ENCODE results near the gene NKX3-2. TPM values are rescaled to one million over a fixed set of nuclear protein-coding genes. Genes with fewer than 3 reads are reported as not detected.

NKX3-2 gene
- total and polyA plus RNA-seq, 3 experiments from 2014 or later: not detected

DNA sequence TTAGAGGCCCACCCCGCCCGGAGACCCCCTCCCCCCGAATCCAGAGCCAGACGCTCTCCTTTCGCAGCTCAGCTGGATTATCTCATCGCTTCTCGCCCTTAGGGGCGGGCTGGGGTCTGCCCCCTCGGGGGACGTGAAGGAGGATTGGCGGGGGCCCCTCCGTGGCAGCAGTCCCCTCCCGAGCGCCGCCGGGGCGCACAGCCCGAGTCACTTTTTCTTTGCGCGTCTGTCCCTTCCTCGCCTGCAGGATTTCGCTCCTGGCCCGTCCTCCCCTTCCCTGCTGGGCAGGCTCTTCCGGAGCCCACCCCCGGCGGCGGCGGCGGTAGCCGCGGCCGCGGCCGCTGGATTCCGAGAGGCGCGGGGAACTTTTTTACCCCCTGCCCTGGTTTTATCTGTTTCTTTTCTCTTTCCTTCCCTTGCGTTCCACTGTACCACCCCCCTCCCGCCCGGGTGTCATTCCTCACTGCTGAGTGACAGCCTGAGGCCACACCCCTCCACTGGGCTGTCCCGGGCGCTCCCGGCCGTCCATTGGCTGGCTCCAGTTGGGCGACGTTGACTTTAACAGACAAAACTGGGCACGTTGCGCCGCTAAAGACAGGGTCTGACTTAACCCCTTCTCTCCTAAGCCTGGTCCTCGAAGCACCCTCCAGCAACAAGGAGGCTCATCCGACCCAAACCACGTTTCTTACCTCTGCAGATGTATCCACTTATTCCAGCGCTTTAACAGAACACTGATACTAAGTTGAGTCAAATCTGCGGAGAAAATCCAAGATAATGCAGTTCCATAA is 492 bp upstream of the NKX3-2 start:
- H3K4me3 Mint-ChIP-seq: peak overlapping the region; percentile 69 to 84 (median 76)
- H3K4me1 Mint-ChIP-seq: peaks cover 37 to 63% (median 44%) of the 10 kb centered on the region in 3 donors
- peaks cover 74 to 76% of the 10 kb centered on the region in 2 donors for H3K27me3 Mint-ChIP-seq
- H3K27me3 ChIP-seq (ENCODE audit: insufficient read depth, low read length, poor library complexity, severe bottlenecking): peaks cover 78% of the 10 kb centered on the region
- CTCF ChIA-PET: no interaction called here
- H3K36me3 ChIP-seq (ENCODE audit: insufficient read depth, low read length): no peaks in the 10 kb centered on the region
- no peaks in the 10 kb centered on the region for H3K9me3 ChIP-seq (ENCODE audit: low read length)
- no peak for DNase-seq
- peaks cover 38% of the 10 kb centered on the region for H3K4me1 ChIP-seq (ENCODE audit: insufficient read depth, low read length)
- peaks cover 5 to 20% (median 19%) of the 10 kb centered on the region in 5 donors for H3K9me3 Mint-ChIP-seq
- POLR2A ChIA-PET: no interaction called here
- H3K4me3 ChIP-seq (ENCODE audit: low read length): peak overlapping the region; percentile 38
- H3K27ac ChIP-seq (ENCODE audit: low read depth, low read length): no peak overlapping the region
- H3K36me3 Mint-ChIP-seq: peaks cover 0 to 4% (median 3%) of the 10 kb centered on the region in 3 donors
- H3K27ac Mint-ChIP-seq: peak overlapping the region in 1 of 8 donors; percentile 83

DNA sequence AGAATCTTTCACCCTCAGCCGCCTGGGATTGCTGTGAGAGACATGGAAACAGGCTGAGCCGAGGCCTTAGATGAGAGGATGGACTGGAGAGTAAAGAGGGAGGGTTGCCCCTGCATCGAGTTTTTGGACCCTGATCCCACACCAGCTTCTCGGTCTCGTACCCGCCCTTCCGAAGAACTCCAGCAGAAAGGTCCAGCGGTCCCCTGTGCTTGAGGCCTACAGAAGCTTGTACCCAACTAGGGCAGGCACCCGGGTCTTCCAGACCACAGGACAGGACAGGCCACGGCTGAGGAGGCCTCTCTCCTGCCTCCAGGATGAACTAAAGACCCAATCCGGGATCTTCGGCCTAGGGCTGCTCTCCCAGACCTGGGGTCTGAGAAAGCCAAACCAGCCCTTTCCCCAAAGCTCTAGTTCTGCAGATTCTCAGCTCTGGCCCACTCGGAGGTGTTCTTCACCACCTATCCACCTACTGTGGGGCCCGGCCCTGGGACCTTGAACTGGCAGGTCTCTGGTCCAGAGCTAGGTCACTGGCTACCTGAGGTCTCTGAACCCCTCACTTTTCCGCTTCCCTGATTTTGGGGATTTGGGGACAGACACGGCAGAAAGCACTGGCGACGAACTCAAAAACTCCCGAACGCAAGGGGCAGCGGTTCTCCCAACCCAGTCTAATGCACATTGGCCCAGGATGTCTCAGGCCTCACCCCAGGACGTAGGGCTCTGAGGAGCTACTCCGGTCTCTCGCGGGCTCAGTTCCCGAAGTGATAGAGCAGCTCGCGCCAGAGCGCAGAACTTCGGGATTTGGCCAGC is 1.1 kb downstream of the NKX3-2 start:
- Mint-ChIP-seq H3K4me3 (peak overlapping the region in 6 of 7 donors; percentile 41 to 77 (median 54)), H3K27me3 (peaks cover 74 to 77% of the 10 kb centered on the region in 2 donors), H3K4me1 (peaks cover 38 to 63% (median 39%) of the 10 kb centered on the region in 3 donors), H3K9me3 (peaks cover 10 to 32% (median 31%) of the 10 kb centered on the region in 5 donors), H3K36me3 (peaks cover 0 to 4% (median 3%) of the 10 kb centered on the region in 3 donors), H3K27ac (peak overlapping the region in 2 of 8 donors; percentile 68 to 74)
- Histone ChIP-seq H3K9me3 (ENCODE audit: low read length) (no peaks in the 10 kb centered on the region), H3K4me3 (ENCODE audit: low read length) (no peak overlapping the region), H3K27ac (ENCODE audit: low read depth, low read length) (no peak overlapping the region), H3K27me3 (ENCODE audit: insufficient read depth, low read length, poor library complexity, severe bottlenecking) (peaks cover 82% of the 10 kb centered on the region), H3K4me1 (ENCODE audit: insufficient read depth, low read length) (peaks cover 32% of the 10 kb centered on the region), H3K36me3 (ENCODE audit: insufficient read depth, low read length) (no peaks in the 10 kb centered on the region)
- ChIA-PET POLR2A (no interaction called here), CTCF (no interaction called here)
- no peak for DNase-seq

DNA sequence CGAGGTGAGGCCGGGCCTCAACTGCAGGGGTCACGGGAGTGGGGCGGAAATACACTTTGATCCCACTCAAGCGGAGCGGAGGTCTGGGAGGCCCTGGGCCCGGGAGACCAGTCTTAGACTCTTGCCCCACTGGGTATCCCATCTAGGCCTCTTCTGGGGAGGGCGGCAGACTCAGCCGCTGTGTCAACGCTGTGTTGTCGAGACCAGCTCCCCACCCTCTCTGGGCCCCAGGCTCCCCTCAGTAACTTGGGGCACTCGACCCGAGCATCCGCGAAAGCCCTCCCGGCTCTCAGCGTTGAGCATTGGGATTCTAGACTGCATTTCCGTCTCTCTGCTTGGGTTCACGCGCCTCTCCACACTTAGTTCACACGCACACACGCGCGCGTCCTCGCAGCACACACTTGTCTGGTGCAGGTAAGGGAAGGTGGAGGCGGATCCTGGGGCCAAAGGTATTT is 1.7 kb downstream of the NKX3-2 start:
- Mint-ChIP-seq H3K27me3 (peaks cover 81 to 83% of the 10 kb centered on the region in 2 donors), H3K27ac (peak overlapping the region in 2 of 8 donors; percentile 68 to 74), H3K36me3 (peaks cover 0 to 4% (median 3%) of the 10 kb centered on the region in 3 donors), H3K9me3 (peaks cover 11 to 38% (median 33%) of the 10 kb centered on the region in 5 donors), H3K4me1 (peaks cover 39 to 63% (median 42%) of the 10 kb centered on the region in 3 donors), H3K4me3 (peak overlapping the region; percentile 29 to 77 (median 41))
- Histone ChIP-seq H3K4me3 (ENCODE audit: low read length) (no peak overlapping the region), H3K4me1 (ENCODE audit: insufficient read depth, low read length) (peaks cover 32% of the 10 kb centered on the region), H3K36me3 (ENCODE audit: insufficient read depth, low read length) (no peaks in the 10 kb centered on the region), H3K9me3 (ENCODE audit: low read length) (no peaks in the 10 kb centered on the region), H3K27me3 (ENCODE audit: insufficient read depth, low read length, poor library complexity, severe bottlenecking) (peaks cover 89% of the 10 kb centered on the region), H3K27ac (ENCODE audit: low read depth, low read length) (no peak overlapping the region)
- ChIA-PET CTCF (interaction anchor here (1.0 to 2.4 kb wide), 2 partner anchors 11 to 112 kb away, joined by 4 to 7 read pairs; no protein-coding TSS in a partner anchor), POLR2A (no interaction called here)
- no peak for DNase-seq

DNA sequence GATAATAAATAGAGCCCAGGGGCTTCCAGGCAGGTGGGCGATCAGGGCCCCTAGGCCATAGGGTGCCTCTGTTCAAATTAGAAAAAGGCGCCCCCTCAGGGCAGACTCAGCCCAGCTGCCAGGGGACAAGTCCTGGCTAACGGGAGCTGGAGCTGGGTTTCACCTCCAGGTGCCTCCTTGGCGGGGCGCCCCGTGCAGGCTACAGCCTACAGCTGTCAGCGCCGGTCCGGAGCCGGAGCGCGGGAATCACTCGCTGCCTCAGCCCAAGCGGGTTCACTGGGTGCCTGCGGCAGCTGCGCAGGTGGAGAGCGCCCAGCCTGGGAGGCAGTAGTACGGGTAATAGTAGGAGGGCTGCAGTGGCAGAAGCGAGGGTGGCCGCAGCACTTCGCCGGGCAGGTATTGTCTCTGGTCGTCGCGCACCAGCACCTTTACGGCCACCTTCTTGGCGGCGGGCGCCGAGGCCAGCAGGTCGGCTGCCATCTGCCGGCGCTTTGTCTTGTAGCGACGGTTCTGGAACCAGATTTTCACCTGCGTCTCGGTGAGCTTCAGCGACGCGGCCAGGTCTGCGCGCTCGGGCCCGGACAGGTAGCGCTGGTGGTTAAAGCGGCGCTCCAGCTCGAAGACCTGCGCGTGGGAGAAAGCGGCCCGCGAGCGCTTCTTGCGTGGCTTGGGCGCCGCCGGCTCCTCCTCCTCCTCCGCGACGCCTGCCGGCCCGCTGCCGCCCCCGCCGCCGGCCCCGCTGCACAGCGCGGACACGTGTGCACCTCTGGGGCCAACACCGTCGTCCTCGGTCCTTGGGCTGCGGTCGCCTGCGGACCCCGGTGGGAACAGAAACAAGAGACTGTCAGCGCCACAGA is 2.4 kb downstream of the NKX3-2 start:
- peak in 1 of 5 donors; percentile 42 for DNase-seq
- Mint-ChIP-seq H3K27ac (peak overlapping the region in 1 of 8 donors; percentile 1), H3K4me1 (peaks cover 39 to 61% (median 41%) of the 10 kb centered on the region in 3 donors)

DNA sequence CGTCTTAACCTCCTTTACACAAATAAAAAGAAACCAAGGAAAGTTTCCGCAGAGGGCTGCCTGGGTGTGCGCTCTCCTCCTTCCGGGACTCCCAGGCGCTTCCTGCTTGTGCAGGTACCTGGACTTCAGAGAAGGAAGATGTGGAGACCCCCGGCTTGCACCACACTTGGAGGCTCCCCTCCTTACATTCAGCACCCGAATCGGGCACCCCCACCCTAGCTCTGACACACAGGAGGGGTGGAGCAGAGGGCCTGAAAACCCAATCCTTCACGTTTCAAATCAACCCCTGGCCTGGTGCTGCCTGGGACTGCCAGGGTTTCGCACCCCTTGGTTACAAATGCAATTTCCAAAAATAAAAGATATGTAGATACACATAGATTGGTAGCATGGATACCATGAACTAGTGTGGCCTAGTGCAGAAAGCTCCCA is 3.1 kb downstream of the NKX3-2 start:
- H3K9me3 Mint-ChIP-seq: peaks cover 16 to 41% (median 35%) of the 10 kb centered on the region in 5 donors
- Histone ChIP-seq H3K36me3 (ENCODE audit: insufficient read depth, low read length) (no peaks in the 10 kb centered on the region), H3K4me1 (ENCODE audit: insufficient read depth, low read length) (peaks cover 26% of the 10 kb centered on the region), H3K27me3 (ENCODE audit: insufficient read depth, low read length, poor library complexity, severe bottlenecking) (peaks cover 90% of the 10 kb centered on the region), H3K4me3 (ENCODE audit: low read length) (no peak overlapping the region), H3K9me3 (ENCODE audit: low read length) (no peaks in the 10 kb centered on the region), H3K27ac (ENCODE audit: low read depth, low read length) (no peak overlapping the region)
- H3K4me1 Mint-ChIP-seq: peaks cover 35 to 58% (median 38%) of the 10 kb centered on the region in 3 donors
- POLR2A ChIA-PET: no interaction called here
- H3K36me3 Mint-ChIP-seq: no peaks in the 10 kb centered on the region
- CTCF ChIA-PET: interaction anchor here (2.4 kb wide), 1 partner anchor 10 kb away, joined by 7 read pairs; no protein-coding TSS in a partner anchor
- H3K27me3 Mint-ChIP-seq: peaks cover 85 to 87% of the 10 kb centered on the region in 2 donors
- H3K4me3 Mint-ChIP-seq: peak overlapping the region; percentile 23 to 72 (median 47)
- DNase-seq: peak in 1 of 5 donors; percentile 33
- H3K27ac Mint-ChIP-seq: peak overlapping the region in 2 of 8 donors; percentile 1 to 17

More for the DNA sequence above, 2.4 kb downstream of the NKX3-2 start:
- no peak overlapping the region for H3K27ac ChIP-seq (ENCODE audit: low read depth, low read length)
- H3K9me3 ChIP-seq (ENCODE audit: low read length): no peaks in the 10 kb centered on the region
- Mint-ChIP-seq H3K27me3 (peaks cover 85 to 87% of the 10 kb centered on the region in 2 donors), H3K4me3 (peak overlapping the region; percentile 26 to 77 (median 47)), H3K36me3 (peaks cover 0 to 4% (median 3%) of the 10 kb centered on the region in 3 donors), H3K9me3 (peaks cover 12 to 40% (median 34%) of the 10 kb centered on the region in 5 donors)
- H3K4me1 ChIP-seq (ENCODE audit: insufficient read depth, low read length): peaks cover 32% of the 10 kb centered on the region
- CTCF ChIA-PET: interaction anchor here (1.0 to 2.4 kb wide), 2 partner anchors 11 to 112 kb away, joined by 4 to 7 read pairs; no protein-coding TSS in a partner anchor
- peaks cover 90% of the 10 kb centered on the region for H3K27me3 ChIP-seq (ENCODE audit: insufficient read depth, low read length, poor library complexity, severe bottlenecking)
- no peak overlapping the region for H3K4me3 ChIP-seq (ENCODE audit: low read length)
- POLR2A ChIA-PET: no interaction called here
- no peaks in the 10 kb centered on the region for H3K36me3 ChIP-seq (ENCODE audit: insufficient read depth, low read length)

DNA sequence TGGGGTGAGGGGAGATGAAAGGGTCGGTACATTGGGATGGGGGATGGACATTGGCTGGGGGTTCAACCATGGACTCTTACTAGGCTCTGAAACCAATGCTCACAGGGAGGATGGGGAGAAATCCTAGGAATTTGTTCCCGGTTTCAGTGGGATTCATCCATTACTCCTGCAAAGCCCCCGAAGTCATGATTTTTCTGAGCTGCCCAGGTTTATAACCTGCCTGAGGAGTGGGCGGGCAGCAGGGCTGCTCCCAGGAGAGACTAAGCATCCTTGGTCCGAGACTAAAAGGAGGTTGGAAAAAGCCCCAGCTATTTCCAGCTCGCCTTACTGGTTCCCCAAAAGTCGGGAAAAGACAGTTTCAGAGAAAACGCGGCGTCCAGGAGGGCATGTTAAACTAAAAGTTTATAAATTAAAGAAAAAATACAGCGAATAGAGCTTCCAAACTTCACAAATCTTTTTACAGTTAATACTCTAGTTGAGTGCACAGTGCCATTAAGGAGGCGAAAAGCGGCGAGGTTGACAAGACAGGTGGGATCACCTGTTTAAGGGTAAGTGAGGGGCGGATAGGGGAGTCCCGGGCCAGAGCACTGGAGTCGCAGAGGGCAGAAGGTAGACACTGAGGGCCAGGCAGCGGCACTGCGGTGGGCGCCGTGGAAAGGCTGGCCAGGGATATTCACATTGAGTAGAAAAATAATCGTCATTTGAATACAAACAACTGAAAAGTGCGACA is 3.7 kb downstream of the NKX3-2 start:
- CTCF ChIA-PET: interaction anchor here (1.0 to 2.4 kb wide), 2 partner anchors 9 to 10 kb away, joined by 4 to 7 read pairs; no protein-coding TSS in a partner anchor
- Mint-ChIP-seq H3K4me3 (peak overlapping the region in 6 of 7 donors; percentile 1 to 72 (median 32)), H3K36me3 (no peaks in the 10 kb centered on the region), H3K4me1 (peaks cover 32 to 55% (median 36%) of the 10 kb centered on the region in 3 donors), H3K27ac (peak overlapping the region in 2 of 8 donors; percentile 17 to 82), H3K9me3 (peaks cover 13 to 43% (median 34%) of the 10 kb centered on the region in 5 donors), H3K27me3 (peaks cover 85 to 87% of the 10 kb centered on the region in 2 donors)
- no peaks in the 10 kb centered on the region for H3K9me3 ChIP-seq (ENCODE audit: low read length)
- H3K27ac ChIP-seq (ENCODE audit: low read depth, low read length): no peak overlapping the region
- peak in 1 of 5 donors; percentile 40 for DNase-seq
- peaks cover 92% of the 10 kb centered on the region for H3K27me3 ChIP-seq (ENCODE audit: insufficient read depth, low read length, poor library complexity, severe bottlenecking)
- peak overlapping the region; percentile 23 for H3K4me3 ChIP-seq (ENCODE audit: low read length)
- peaks cover 26% of the 10 kb centered on the region for H3K4me1 ChIP-seq (ENCODE audit: insufficient read depth, low read length)
- H3K36me3 ChIP-seq (ENCODE audit: insufficient read depth, low read length): no peaks in the 10 kb centered on the region
- POLR2A ChIA-PET: no interaction called here

All from CD8-positive, alpha-beta memory T cell (primary cell).